Pancreas (tissue), 10 donors: Measurements from ENCODE around the gene ABAT. TPM values are rescaled to one million over a fixed set of nuclear protein-coding genes. Genes with fewer than 3 reads are reported as not detected.

Experiments
- ATAC-seq, 4 donors: fragments of 200-7000 bp; cut with Tn5 transposase; one replicate each; pipeline versions ENCODE4 v1.8.0 to v1.9.1; 2020; ENCODE audit warnings: mild to moderate bottlenecking in 4 of 4, moderate library complexity in 4 of 4
- DNase-seq, 6 donors: peaks; one replicate each; pipeline ENCODE4 v3.0.0-alpha.2; 2020
- FAIRE-seq: peaks from 2 replicates; lab custom pipeline; 2012; peaks lifted over from hg19 to GRCh38; lab: Jason Lieb, UNC
- H3K27ac ChIP-seq, 4 donors: fragments of 200-600 bp; sonication (generic); 1 replicate in 3 of 4; 2 replicates in 1 of 4; pipeline versions ENCODE4 v1.5.0 to v1.8.0; 2020
- H3K27me3 ChIP-seq, 4 donors: fragments of 200-600 bp; one replicate each; pipeline ENCODE4 v1.8.0; 2021
- H3K36me3 ChIP-seq, 3 donors: fragments of 200-600 bp; sonication (generic) in 1 of 3; one replicate each; pipeline versions ENCODE4 v1.5.0 to v1.8.0; 2020 to 2021
- H3K4me1 ChIP-seq, 3 donors: fragments of 200-600 bp; one replicate each; pipeline ENCODE4 v1.8.0; 2021
- H3K4me3 ChIP-seq, 4 donors: fragments of 200-600 bp; sonication (generic) in 2 of 4; one replicate each; pipeline versions ENCODE4 v1.5.0 to v1.8.0; 2020 to 2021
- H3K9me3 ChIP-seq, 4 donors: fragments of 200-600 bp; one replicate each; pipeline ENCODE4 v1.8.0; 2021
- CTCF ChIP-seq, 4 donors: fragments of 200-600 bp; sonication (generic) in 3 of 4; IDR thresholded peaks; one replicate each; pipeline versions ENCODE4 v1.5.0 to v1.8.0; 2021; ENCODE audit warnings: antibody characterized with exemption in 4 of 4
- WGBS, 2 donors: extraction: QIAGEN DNeasy Blood & Tissue Kit; methylation state at CpG; one replicate each; pipeline ENCODE4 v1.1.7; 2013; 5-methylcytosine and 5-hydroxymethylcytosine counted together
- intact Hi-C, 3 donors: fragments of 100-400 bp; cut with DNase I; formaldehyde crosslinking; loops; one replicate each; pipeline versions ENCODE4 v1.11.1 to v1.14.2; 2022
- polyA plus RNA-seq, 2 donors: library from polyadenylated mRNA; stranded (reverse); fragments of 200-250 nt; gene quantifications; one replicate each; pipeline ENCODE4 v1.2.3, GENCODE V29; 2013
- total RNA-seq, 6 donors: library from RNA; stranded (reverse); fragmentation: NEBNext Ultra II Directional in 4 of 6; extraction: Animal tissue kit (Norgen Biotek cat#: 25700) in 4 of 6; gene quantifications; one replicate each; pipeline versions ENCODE4 v1.2.1 to v1.2.4, GENCODE V29; 2021 to 2023
- donor health status: healthy with polysubstance abuse.
- donor health status: DM: no; HTN: no; CAD: no; lungs with moderate emphysema.
- donor health status: DM: no; HTN: no; CAD: no.
- donor health status: control.
- donor health status: control.
- donor health status: Bipolar disorder and iron deficiency.
- donor health status: DM: yes; HTN: yes; CAD: no.
- donor health status: DM: no; HTN: no; CAD: no.
- donor health status: DM: no; HTN: no; CAD: no.
- donor health status: DM: yes; HTN: yes; CAD: no.

Gene ABAT
- total and polyA plus RNA-seq, 8 donors = 21.5 to 50.2 (median 29.1) TPM

- H3K9me3 ChIP-seq = no peaks in the 10 kb centered on the region
- 94 to 97% methylated on average over 8 of the region's 8 CpGs for WGBS, 2 donors
- no peak for DNase-seq
- intact Hi-C loops = no loop called here
- no peak for FAIRE-seq
- no peak overlapping the region for H3K27ac ChIP-seq
- H3K27me3 ChIP-seq = no peaks in the 10 kb centered on the region
- no peak overlapping the region for H3K4me3 ChIP-seq
- peaks cover 0 to 39% (median 4%) of the 10 kb centered on the region in 3 donors for H3K36me3 ChIP-seq
- H3K4me1 ChIP-seq = no peaks in the 10 kb centered on the region
- no peak for ATAC-seq
- TF ChIP-seq CTCF (IDR thresholded peaks at IDR 0.05) = no peak
Observed at GRCh38 chr16:8767176-8767575, 92.8 kb downstream of the ABAT start.

GRCh38 chr16:8768283-8768682 is 93.9 kb downstream of the ABAT start:
- no peak overlapping the region for H3K27ac ChIP-seq
- TF ChIP-seq CTCF (IDR thresholded peaks at IDR 0.05) = no peak
- H3K4me1 ChIP-seq = no peaks in the 10 kb centered on the region
- 91 to 95% methylated on average over 12 of the region's 12 CpGs for WGBS, 2 donors
- H3K36me3 ChIP-seq = peaks cover 0 to 43% (median 4%) of the 10 kb centered on the region in 3 donors
- ATAC-seq = no peak
- FAIRE-seq = no peak
- intact Hi-C loops = no loop called here
- no peak for DNase-seq
- H3K9me3 ChIP-seq = no peaks in the 10 kb centered on the region
- no peak overlapping the region for H3K4me3 ChIP-seq
- no peaks in the 10 kb centered on the region for H3K27me3 ChIP-seq

GRCh38 chr16:8768692-8769091 is 94.3 kb downstream of the ABAT start:
- no peak for DNase-seq
- no peak for ATAC-seq
- Histone ChIP-seq H3K27me3 (no peaks in the 10 kb centered on the region), H3K4me1 (no peaks in the 10 kb centered on the region), H3K9me3 (no peaks in the 10 kb centered on the region), H3K4me3 (no peak overlapping the region), H3K36me3 (peaks cover 0 to 43% (median 4%) of the 10 kb centered on the region in 3 donors), H3K27ac (no peak overlapping the region)
- intact Hi-C loops = no loop called here
- no peak for FAIRE-seq
- WGBS, 2 donors = 89 to 90% methylated on average over 12 of the region's 12 CpGs
- TF ChIP-seq CTCF (IDR thresholded peaks at IDR 0.05) = no peak

- WGBS, 2 donors = 15 to 24% methylated on average over 3 of the region's 3 CpGs
- H3K27ac ChIP-seq = no peak overlapping the region
- no peaks in the 10 kb centered on the region for H3K9me3 ChIP-seq
- FAIRE-seq = no peak
- H3K4me3 ChIP-seq = no peak overlapping the region
- H3K4me1 ChIP-seq = no peaks in the 10 kb centered on the region
- TF ChIP-seq CTCF (IDR thresholded peaks at IDR 0.05) = no peak
- intact Hi-C loops = no loop called here
- no peaks in the 10 kb centered on the region for H3K27me3 ChIP-seq
- ATAC-seq = peak in 2 of 4 donors; percentile 29 to 30
- DNase-seq = no peak
- H3K36me3 ChIP-seq = peaks cover 0 to 49% (median 4%) of the 10 kb centered on the region in 3 donors
Observed at GRCh38 chr16:8773537-8773936, 99.1 kb downstream of the ABAT start.

- 52 to 62% methylated on average over 11 of the region's 11 CpGs for WGBS, 2 donors
- intact Hi-C loops = no loop called here
- TF ChIP-seq CTCF (IDR thresholded peaks at IDR 0.05) = no peak
- Histone ChIP-seq H3K36me3 (peaks cover 0 to 49% (median 0%) of the 10 kb centered on the region in 3 donors), H3K27ac (no peak overlapping the region), H3K27me3 (no peaks in the 10 kb centered on the region), H3K4me3 (no peak overlapping the region), H3K9me3 (no peaks in the 10 kb centered on the region), H3K4me1 (no peaks in the 10 kb centered on the region)
- no peak for FAIRE-seq
- ATAC-seq = no peak
- no peak for DNase-seq
Observed at GRCh38 chr16:8774208-8774607, 99.8 kb downstream of the ABAT start.
